CD4-positive, alpha-beta T cell (primary cell): ENCODE results near the gene UBAC2. TPM values are rescaled to one million over a fixed set of nuclear protein-coding genes. Genes with fewer than 3 reads are reported as not detected.

ENCODE experiments used
- ATAC-seq: fragments of 200-7000 bp; cut with Tn5 transposase; one replicate; pipeline ENCODE4 v1.10.0; 2022; ENCODE audit warnings: mild to moderate bottlenecking; ENCODE audit not compliant: poor library complexity
- CTCF ChIA-PET: fragments of 350-600 bp; sonication (Branson Sonifier 250); formaldehyde crosslinking; loops from one replicate; lab custom pipeline; 2021; ENCODE audit warnings: antibody characterized with exemption, inconsistent platforms; lab: Charles Lee
- POLR2A ChIA-PET: fragments of 350-600 bp; sonication (Branson Sonifier 250); formaldehyde crosslinking; loops from one replicate; lab custom pipeline; 2021; ENCODE audit warnings: antibody characterized with exemption, inconsistent platforms; lab: Charles Lee
- DNase-seq, 14 experiments: peaks; one replicate each; pipeline ENCODE4 v3.0.0-alpha.2; 2013 to 2020; ENCODE audit warnings: mixed read lengths in 2 of 14
- H3K27ac ChIP-seq, 2 donors: one replicate each; pipeline versions ENCODE4 v1.5.1 to v1.7.0; 2013; ENCODE audit warnings: low read length in 2 of 2, low read depth in 1 of 2, mild to moderate bottlenecking in 1 of 2
- H3K27me3 ChIP-seq, 2 experiments: 1 replicate in 1 of 2; 2 replicates in 1 of 2; pipeline versions ENCODE4 v1.6.1 to v1.7.0; 2013; ENCODE audit warnings: low read length in 2 of 2, control low read depth in 1 of 2, mild to moderate bottlenecking in 1 of 2, moderate library complexity in 1 of 2; ENCODE audit not compliant: insufficient read depth in 2 of 2, control insufficient read depth in 1 of 2
- H3K36me3 ChIP-seq: one replicate; pipeline ENCODE4 v1.6.1; 2013; ENCODE audit warnings: low read length, control low read depth; ENCODE audit not compliant: insufficient read depth
- H3K4me1 ChIP-seq: one replicate; pipeline ENCODE4 v1.6.1; 2013; ENCODE audit warnings: low read length, control low read depth; ENCODE audit not compliant: insufficient read depth
- H3K4me3 ChIP-seq: one replicate; pipeline ENCODE4 v1.5.1; 2013; ENCODE audit warnings: mild to moderate bottlenecking, low read length, moderate library complexity
- H3K9me3 ChIP-seq, 2 experiments: 1 replicate in 1 of 2; 2 replicates in 1 of 2; pipeline versions ENCODE4 v1.6.1 to v1.7.0; 2013; ENCODE audit warnings: low read length in 2 of 2, mild to moderate bottlenecking in 2 of 2, control low read depth in 1 of 2, moderate library complexity in 1 of 2; ENCODE audit not compliant: control insufficient read depth in 1 of 2, insufficient read depth in 1 of 2
- H3K27ac Mint-ChIP-seq: one replicate; pipeline ENCODE4 v1.8.0; 2020; ENCODE audit warnings: mixed read lengths
- H3K27me3 Mint-ChIP-seq: one replicate; pipeline ENCODE4 v1.8.0; 2021; ENCODE audit warnings: mixed read lengths
- H3K36me3 Mint-ChIP-seq: one replicate; pipeline ENCODE4 v1.8.0; 2021; ENCODE audit warnings: low read depth, mixed read lengths
- H3K4me1 Mint-ChIP-seq: one replicate; pipeline ENCODE4 v1.8.0; 2021; ENCODE audit warnings: low read depth, mixed read lengths
- H3K4me3 Mint-ChIP-seq: one replicate; pipeline ENCODE4 v1.8.0; 2020; ENCODE audit warnings: mild to moderate bottlenecking, mixed read lengths
- H3K9me3 Mint-ChIP-seq: one replicate; pipeline ENCODE4 v1.8.0; 2020; ENCODE audit warnings: mixed read lengths
- intact Hi-C, 2 experiments: fragments of 100-400 bp; cut with DNase I in 1 of 2; cut with micrococcal nuclease in 1 of 2; formaldehyde crosslinking; loops; one replicate each; pipeline versions ENCODE4 v1.15.1 to v1.9.0; 2023 to 2025; cut with DNase I, micrococcal nuclease
- total RNA-seq, 174 experiments: library from RNA in 2 of 174; stranded (reverse) in 2 of 174; gene quantifications; one replicate each; pipeline ENCODE4 v1.2.3 and lab custom pipeline; 2021 to 2026
- TF ChIP-seq, protein P1 (sequence below): fragments of 200-600 bp; IDR thresholded peaks from one replicate; pipeline ENCODE4 v1.8.0; 2022; ENCODE audit warnings: antibody characterized with exemption, mild to moderate bottlenecking

Gene UBAC2
- total RNA-seq, 2 experiments from 2014 or later, result 59.8 to 67.4 TPM

- H3K4me1 ChIP-seq, result peaks cover 81% of the 10 kb centered on the region
- H3K27ac ChIP-seq, result peak overlapping the region; percentile 3 to 61
- ChIA-PET CTCF (interaction anchor here (2.2 kb wide), 1 partner anchor 107 kb away, joined by 9 read pairs; no protein-coding TSS in a partner anchor), POLR2A (interaction anchor here (1.0 to 10.9 kb wide), 6 partner anchors 10 to 70 kb away, joined by 3 to 153 read pairs (median 9); partner anchors contain the start of gene GPR183)
- Mint-ChIP-seq H3K4me1 (peaks cover 96% of the 10 kb centered on the region), H3K36me3 (peaks cover 56% of the 10 kb centered on the region), H3K27me3 (no peaks in the 10 kb centered on the region), H3K27ac (peak overlapping the region; percentile 97), H3K4me3 (peak overlapping the region; percentile 49), H3K9me3 (no peaks in the 10 kb centered on the region)
- DNase-seq, result peak in 1 of 14 experiments; percentile 2
- no peak for ATAC-seq
- no peaks in the 10 kb centered on the region for H3K9me3 ChIP-seq
- intact Hi-C loops, result no loop called here
- peaks cover 23% of the 10 kb centered on the region for H3K36me3 ChIP-seq
- H3K4me3 ChIP-seq, result no peak overlapping the region
- H3K27me3 ChIP-seq, result no peaks in the 10 kb centered on the region
- TF ChIP-seq, protein P1, sequence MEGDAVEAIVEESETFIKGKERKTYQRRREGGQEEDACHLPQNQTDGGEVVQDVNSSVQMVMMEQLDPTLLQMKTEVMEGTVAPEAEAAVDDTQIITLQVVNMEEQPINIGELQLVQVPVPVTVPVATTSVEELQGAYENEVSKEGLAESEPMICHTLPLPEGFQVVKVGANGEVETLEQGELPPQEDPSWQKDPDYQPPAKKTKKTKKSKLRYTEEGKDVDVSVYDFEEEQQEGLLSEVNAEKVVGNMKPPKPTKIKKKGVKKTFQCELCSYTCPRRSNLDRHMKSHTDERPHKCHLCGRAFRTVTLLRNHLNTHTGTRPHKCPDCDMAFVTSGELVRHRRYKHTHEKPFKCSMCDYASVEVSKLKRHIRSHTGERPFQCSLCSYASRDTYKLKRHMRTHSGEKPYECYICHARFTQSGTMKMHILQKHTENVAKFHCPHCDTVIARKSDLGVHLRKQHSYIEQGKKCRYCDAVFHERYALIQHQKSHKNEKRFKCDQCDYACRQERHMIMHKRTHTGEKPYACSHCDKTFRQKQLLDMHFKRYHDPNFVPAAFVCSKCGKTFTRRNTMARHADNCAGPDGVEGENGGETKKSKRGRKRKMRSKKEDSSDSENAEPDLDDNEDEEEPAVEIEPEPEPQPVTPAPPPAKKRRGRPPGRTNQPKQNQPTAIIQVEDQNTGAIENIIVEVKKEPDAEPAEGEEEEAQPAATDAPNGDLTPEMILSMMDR, result no peak
These were observed 176.3 kb downstream of the UBAC2 start for GRCh38 chr13:99376924-99377323.

GRCh38 chr13:99377641-99378040 lies 177.0 kb downstream of the UBAC2 start:
- H3K36me3 Mint-ChIP-seq, result peaks cover 50% of the 10 kb centered on the region
- H3K4me3 ChIP-seq, result no peak overlapping the region
- H3K9me3 ChIP-seq, result no peaks in the 10 kb centered on the region
- peaks cover 96% of the 10 kb centered on the region for H3K4me1 Mint-ChIP-seq
- peaks cover 81% of the 10 kb centered on the region for H3K4me1 ChIP-seq
- ChIA-PET POLR2A (interaction anchor here (1.4 to 10.9 kb wide), 3 partner anchors 11 to 71 kb away, joined by 5 to 153 read pairs (median 32); partner anchors contain the start of gene GPR183), CTCF (no interaction called here)
- TF ChIP-seq, protein P1, result no peak
- H3K27me3 Mint-ChIP-seq, result no peaks in the 10 kb centered on the region
- ATAC-seq (no peak), DNase-seq (peak in 1 of 14 experiments; percentile 2)
- H3K27ac ChIP-seq, result no peak overlapping the region
- no peak overlapping the region for H3K4me3 Mint-ChIP-seq
- peaks cover 23% of the 10 kb centered on the region for H3K36me3 ChIP-seq
- intact Hi-C loops, result no loop called here
- H3K9me3 Mint-ChIP-seq, result no peaks in the 10 kb centered on the region
- H3K27me3 ChIP-seq, result no peaks in the 10 kb centered on the region
- H3K27ac Mint-ChIP-seq, result peak overlapping the region; percentile 97

- peaks cover 23% of the 10 kb centered on the region for H3K36me3 ChIP-seq
- no peaks in the 10 kb centered on the region for H3K27me3 Mint-ChIP-seq
- ChIA-PET CTCF (interaction anchor here (1.0 to 1.4 kb wide), 2 partner anchors 44 to 60 kb away, joined by 3 read pairs; no protein-coding TSS in a partner anchor), POLR2A (interaction anchor here (0.6 to 10.9 kb wide), 3 partner anchors 18 to 72 kb away, joined by 3 to 153 read pairs (median 63); partner anchors contain the start of gene GPR183)
- DNase-seq, result no peak
- TF ChIP-seq, protein P1, result no peak
- peaks cover 86% of the 10 kb centered on the region for H3K4me1 ChIP-seq
- H3K27me3 ChIP-seq, result no peaks in the 10 kb centered on the region
- no peaks in the 10 kb centered on the region for H3K9me3 Mint-ChIP-seq
- intact Hi-C loops, result no loop called here
- H3K4me3 ChIP-seq, result no peak overlapping the region
- peaks cover 51% of the 10 kb centered on the region for H3K36me3 Mint-ChIP-seq
- no peak overlapping the region for H3K4me3 Mint-ChIP-seq
- no peaks in the 10 kb centered on the region for H3K9me3 ChIP-seq
- no peak for ATAC-seq
- H3K4me1 Mint-ChIP-seq, result peaks cover 96% of the 10 kb centered on the region
- H3K27ac Mint-ChIP-seq, result peak overlapping the region; percentile 88
- no peak overlapping the region for H3K27ac ChIP-seq
These were observed 178.5 kb downstream of the UBAC2 start for GRCh38 chr13:99378985-99379733.
